Astrocyte of the spinal cord (primary cell): ENCODE measurements around the gene RAP2A.

Experiments
- DNase-seq: peaks from one replicate; pipeline ENCODE4 v3.0.0; 2011; ENCODE audit warnings: low read depth, low spot score
- H3K4me3 ChIP-seq: 2 replicates; pipeline ENCODE4 v1.5.1; 2011; ENCODE audit warnings: low read depth, mild to moderate bottlenecking, low read length, moderate library complexity
- CTCF ChIP-seq: IDR thresholded peaks from 2 replicates; pipeline ENCODE4 v1.5.1; 2012; ENCODE audit warnings: low read depth, mild to moderate bottlenecking, low read length, inconsistent platforms
- in situ Hi-C: cut with HindIII; loops from 2 replicates; pipeline ENCODE4 v1.10.0; 2017; ENCODE audit warnings: low sequenced_read_pairs

RAP2A gene

GRCh38 chr13:97413694-97414093 lies 20.3 kb upstream of the RAP2A start:
- no peak overlapping the region for H3K4me3 ChIP-seq
- in situ Hi-C loops, result no loop called here
- TF ChIP-seq CTCF, result no peak
- DNase-seq, result no peak

GRCh38 chr13:97414392-97414791 lies 19.6 kb upstream of the RAP2A start:
- H3K4me3 ChIP-seq, result no peak overlapping the region
- no peak for DNase-seq
- no peak for TF ChIP-seq CTCF
- in situ Hi-C loops, result no loop called here

GRCh38 chr13:97417698-97418097 lies 16.3 kb upstream of the RAP2A start:
- no peak overlapping the region for H3K4me3 ChIP-seq
- DNase-seq, result no peak
- in situ Hi-C loops, result no loop called here
- TF ChIP-seq CTCF, result no peak

GRCh38 chr13:97422118-97423054 lies 11.6 kb upstream of the RAP2A start:
- TF ChIP-seq CTCF, result no peak
- peak; percentile 52 for DNase-seq
- in situ Hi-C loops, result no loop called here
- H3K4me3 ChIP-seq, result no peak overlapping the region

- in situ Hi-C loops, result no loop called here
- DNase-seq, result no peak
- no peak for TF ChIP-seq CTCF
- H3K4me3 ChIP-seq, result no peak overlapping the region
Measured at GRCh38 chr13:97423300-97424045, 10.5 kb upstream of the RAP2A start.

GRCh38 chr13:97425590-97425989 lies 8.4 kb upstream of the RAP2A start:
- no peak for DNase-seq
- TF ChIP-seq CTCF, result no peak
- H3K4me3 ChIP-seq, result no peak overlapping the region
- in situ Hi-C loops, result no loop called here
